ENCODE data around the gene ZNF518A. TPM values are rescaled to one million over a fixed set of nuclear protein-coding genes. Genes with fewer than 3 reads are reported as not detected.
A peak's percentile ranks its signal among the peaks of the same experiment; 100 is the strongest.

ZNF518A gene
- polyA plus RNA-seq, 1 donor from 2014 or later, result 56.7 TPM

DNA sequence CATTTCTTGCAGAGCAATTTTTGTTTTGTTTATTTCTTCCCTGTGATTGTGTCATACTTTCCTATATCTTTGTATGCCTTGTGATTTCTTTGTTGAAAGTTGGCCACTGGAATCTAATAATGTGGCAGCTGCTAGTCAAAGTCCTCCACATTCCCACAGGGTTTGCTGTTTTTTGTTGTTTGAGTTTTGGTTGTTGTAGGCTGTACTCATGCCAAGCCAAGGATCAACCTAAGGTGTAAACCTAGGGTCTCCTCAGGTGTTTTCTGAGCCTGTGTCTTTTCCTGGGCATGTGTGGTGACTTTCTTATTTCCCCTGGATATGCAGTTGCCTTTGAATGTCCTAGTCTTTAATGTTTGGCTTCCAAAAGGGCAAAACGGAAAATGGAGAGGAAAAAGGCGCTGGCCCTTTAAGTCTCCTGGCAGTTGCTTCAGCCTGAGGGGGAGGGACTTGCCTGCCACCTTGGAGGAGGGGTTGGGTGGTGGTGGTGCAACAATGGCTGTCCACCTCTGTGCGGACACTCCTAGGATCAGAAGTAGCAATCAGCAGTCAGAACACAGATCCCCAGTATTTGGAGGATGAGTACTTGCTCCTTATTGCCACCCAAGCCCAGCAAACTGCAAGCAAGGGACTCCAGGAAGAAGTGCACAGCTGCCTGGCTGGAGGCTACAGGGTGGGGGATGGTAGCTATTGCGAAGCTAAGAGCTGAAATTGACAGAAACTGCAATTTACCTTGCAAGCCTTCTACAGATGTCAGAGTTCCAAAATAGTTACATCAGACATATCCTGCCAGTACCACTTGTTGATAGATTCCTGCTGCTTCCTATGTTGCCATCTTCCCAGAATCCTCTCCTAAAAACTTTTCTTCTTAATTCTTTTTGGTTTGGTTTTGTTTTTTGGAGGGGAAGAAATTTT lies 5.6 kb upstream of the ZNF518A start:
- H3K9ac ChIP-seq (ENCODE audit: low read length), result no peak overlapping the region
- H3K4me2 ChIP-seq (ENCODE audit: low read length), result no peak overlapping the region
- no peak overlapping the region for H3K27ac ChIP-seq (ENCODE audit: low read length)
- H3K36me3 ChIP-seq (ENCODE audit: insufficient read depth, low read length), result no peaks in the 10 kb centered on the region
- peak overlapping the region; percentile 51 for H3K4me3 ChIP-seq (ENCODE audit: low read length)
- H3K27me3 ChIP-seq (ENCODE audit: insufficient read depth, low read depth, low read length), result no peaks in the 10 kb centered on the region
- H3K9me3 ChIP-seq (ENCODE audit: low read length), result no peaks in the 10 kb centered on the region
- no peak overlapping the region for H2AFZ ChIP-seq (ENCODE audit: low read depth, low read length)
- H3K79me2 ChIP-seq (replicated peaks; ENCODE audit: insufficient read depth, low read length), result no peaks in the 10 kb centered on the region
- no peaks in the 10 kb centered on the region for H4K20me1 ChIP-seq (ENCODE audit: insufficient read depth)
- peak; percentile 39 for TF ChIP-seq POLR2AphosphoS5 (IDR thresholded peaks at IDR 0.05)
- no peak for TF ChIP-seq RAD21 (conservative IDR thresholded peaks at IDR 0.05)
- no peaks in the 10 kb centered on the region for H3K9me2 ChIP-seq (ENCODE audit: insufficient read depth, low read length)
- H3F3A ChIP-seq (ENCODE audit: insufficient read depth, low read length, poor library complexity, severe bottlenecking), result no peaks in the 10 kb centered on the region

DNA sequence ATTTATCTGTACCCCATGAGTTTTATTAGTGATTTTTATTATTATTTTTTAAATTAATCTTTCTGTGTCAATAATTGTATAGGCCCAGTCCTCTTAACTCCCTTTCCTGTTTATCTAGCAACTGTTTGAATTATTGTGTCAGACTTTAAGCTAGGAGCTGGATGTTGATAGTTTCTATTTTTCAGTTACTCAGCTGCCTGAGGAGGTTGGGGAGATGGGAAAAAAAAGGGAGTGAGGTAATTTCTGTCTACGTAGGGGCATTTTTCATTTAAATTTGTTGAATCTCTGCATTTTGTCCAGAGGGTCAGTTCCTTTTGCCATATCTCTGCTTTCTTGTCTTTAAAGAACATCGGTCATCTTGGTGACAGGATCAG lies 5.0 kb upstream of the ZNF518A start:
- Histone ChIP-seq H4K20me1 (ENCODE audit: insufficient read depth) (no peaks in the 10 kb centered on the region), H3K9ac (ENCODE audit: low read length) (no peak overlapping the region), H3K9me3 (ENCODE audit: low read length) (no peaks in the 10 kb centered on the region), H3K9me2 (ENCODE audit: insufficient read depth, low read length) (no peaks in the 10 kb centered on the region), H2AFZ (ENCODE audit: low read depth, low read length) (no peak overlapping the region), H3K27me3 (ENCODE audit: insufficient read depth, low read depth, low read length) (no peaks in the 10 kb centered on the region), H3F3A (ENCODE audit: insufficient read depth, low read length, poor library complexity, severe bottlenecking) (no peaks in the 10 kb centered on the region), H3K36me3 (ENCODE audit: insufficient read depth, low read length) (no peaks in the 10 kb centered on the region), H3K27ac (ENCODE audit: low read length) (no peak overlapping the region), H3K4me3 (ENCODE audit: low read length) (no peak overlapping the region), H3K4me2 (ENCODE audit: low read length) (no peak overlapping the region), H3K79me2 (replicated peaks; ENCODE audit: insufficient read depth, low read length) (no peaks in the 10 kb centered on the region)
- TF ChIP-seq EP300 (conservative IDR thresholded peaks at IDR 0.05; ENCODE audit: poor library complexity, severe bottlenecking), result no peak
- no peak for TF ChIP-seq EZH2 (IDR thresholded peaks at IDR 0.05; ENCODE audit: borderline replicate concordance, insufficient read depth, low read length, poor library complexity, severe bottlenecking)
- TF ChIP-seq, protein P1, sequence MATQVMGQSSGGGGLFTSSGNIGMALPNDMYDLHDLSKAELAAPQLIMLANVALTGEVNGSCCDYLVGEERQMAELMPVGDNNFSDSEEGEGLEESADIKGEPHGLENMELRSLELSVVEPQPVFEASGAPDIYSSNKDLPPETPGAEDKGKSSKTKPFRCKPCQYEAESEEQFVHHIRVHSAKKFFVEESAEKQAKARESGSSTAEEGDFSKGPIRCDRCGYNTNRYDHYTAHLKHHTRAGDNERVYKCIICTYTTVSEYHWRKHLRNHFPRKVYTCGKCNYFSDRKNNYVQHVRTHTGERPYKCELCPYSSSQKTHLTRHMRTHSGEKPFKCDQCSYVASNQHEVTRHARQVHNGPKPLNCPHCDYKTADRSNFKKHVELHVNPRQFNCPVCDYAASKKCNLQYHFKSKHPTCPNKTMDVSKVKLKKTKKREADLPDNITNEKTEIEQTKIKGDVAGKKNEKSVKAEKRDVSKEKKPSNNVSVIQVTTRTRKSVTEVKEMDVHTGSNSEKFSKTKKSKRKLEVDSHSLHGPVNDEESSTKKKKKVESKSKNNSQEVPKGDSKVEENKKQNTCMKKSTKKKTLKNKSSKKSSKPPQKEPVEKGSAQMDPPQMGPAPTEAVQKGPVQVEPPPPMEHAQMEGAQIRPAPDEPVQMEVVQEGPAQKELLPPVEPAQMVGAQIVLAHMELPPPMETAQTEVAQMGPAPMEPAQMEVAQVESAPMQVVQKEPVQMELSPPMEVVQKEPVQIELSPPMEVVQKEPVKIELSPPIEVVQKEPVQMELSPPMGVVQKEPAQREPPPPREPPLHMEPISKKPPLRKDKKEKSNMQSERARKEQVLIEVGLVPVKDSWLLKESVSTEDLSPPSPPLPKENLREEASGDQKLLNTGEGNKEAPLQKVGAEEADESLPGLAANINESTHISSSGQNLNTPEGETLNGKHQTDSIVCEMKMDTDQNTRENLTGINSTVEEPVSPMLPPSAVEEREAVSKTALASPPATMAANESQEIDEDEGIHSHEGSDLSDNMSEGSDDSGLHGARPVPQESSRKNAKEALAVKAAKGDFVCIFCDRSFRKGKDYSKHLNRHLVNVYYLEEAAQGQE (IDR thresholded peaks at IDR 0.05; ENCODE audit: borderline replicate concordance), result no peak
- no peak for TF ChIP-seq MXI1 (conservative IDR thresholded peaks at IDR 0.05; ENCODE audit: poor library complexity, severe bottlenecking)
- no peak for TF ChIP-seq POLR2AphosphoS5 (IDR thresholded peaks at IDR 0.05)
- TF ChIP-seq RAD21 (conservative IDR thresholded peaks at IDR 0.05), result no peak
- no peak for TF ChIP-seq TAF1 (IDR thresholded peaks at IDR 0.05; ENCODE audit: low read depth)
- TF ChIP-seq, protein P2, sequence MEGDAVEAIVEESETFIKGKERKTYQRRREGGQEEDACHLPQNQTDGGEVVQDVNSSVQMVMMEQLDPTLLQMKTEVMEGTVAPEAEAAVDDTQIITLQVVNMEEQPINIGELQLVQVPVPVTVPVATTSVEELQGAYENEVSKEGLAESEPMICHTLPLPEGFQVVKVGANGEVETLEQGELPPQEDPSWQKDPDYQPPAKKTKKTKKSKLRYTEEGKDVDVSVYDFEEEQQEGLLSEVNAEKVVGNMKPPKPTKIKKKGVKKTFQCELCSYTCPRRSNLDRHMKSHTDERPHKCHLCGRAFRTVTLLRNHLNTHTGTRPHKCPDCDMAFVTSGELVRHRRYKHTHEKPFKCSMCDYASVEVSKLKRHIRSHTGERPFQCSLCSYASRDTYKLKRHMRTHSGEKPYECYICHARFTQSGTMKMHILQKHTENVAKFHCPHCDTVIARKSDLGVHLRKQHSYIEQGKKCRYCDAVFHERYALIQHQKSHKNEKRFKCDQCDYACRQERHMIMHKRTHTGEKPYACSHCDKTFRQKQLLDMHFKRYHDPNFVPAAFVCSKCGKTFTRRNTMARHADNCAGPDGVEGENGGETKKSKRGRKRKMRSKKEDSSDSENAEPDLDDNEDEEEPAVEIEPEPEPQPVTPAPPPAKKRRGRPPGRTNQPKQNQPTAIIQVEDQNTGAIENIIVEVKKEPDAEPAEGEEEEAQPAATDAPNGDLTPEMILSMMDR (IDR thresholded peaks at IDR 0.05; ENCODE audit: poor library complexity, severe bottlenecking), result no peak
